A673 (cell line): Measurements from ENCODE around the gene IGF2. TPM values are rescaled to one million over a fixed set of nuclear protein-coding genes. Genes with fewer than 3 reads are reported as not detected.

Source experiments
- BruUV-seq: library from RNA; stranded (reverse); fragments of 400-500 nt; replicated peaks from 2 replicates; lab custom pipeline; 2021; lab: Mats Ljungman, UMichigan
- CTCF ChIA-PET: fragments of 300-600 bp; sonication (Branson Sonifier 250); formaldehyde crosslinking; loops from one replicate; lab custom pipeline; 2022; ENCODE audit warnings: antibody characterized with exemption; lab: Charles Lee
- POLR2A ChIA-PET: fragments of 300-600 bp; sonication (Branson Sonifier 250); formaldehyde crosslinking; loops from one replicate; lab custom pipeline; 2022; ENCODE audit warnings: antibody characterized with exemption; ENCODE audit not compliant: low non-redundant PET; lab: Charles Lee
- DNase-seq: peaks from one replicate; pipeline ENCODE4 v3.0.0-alpha.2; 2015; ENCODE audit warnings: low spot score
- H3K27ac ChIP-seq: fragments of 200-600 bp; sonication (generic); 2 replicates; pipeline ENCODE4 v1.5.1; 2016; ENCODE audit warnings: mixed run types, low read depth, mild to moderate bottlenecking, mixed read lengths, antibody characterized with exemption, low read length; ENCODE audit not compliant: poor library complexity, severe bottlenecking
- H3K27me3 ChIP-seq: fragments of 200-600 bp; sonication (generic); replicated peaks from 2 replicates; pipeline ENCODE4 v1.6.1; 2017; ENCODE audit warnings: mixed run types, low read depth, mild to moderate bottlenecking, mixed read lengths, antibody characterized with exemption, low read length; ENCODE audit not compliant: insufficient read depth, poor library complexity
- H3K36me3 ChIP-seq: fragments of 200-600 bp; sonication (generic); 2 replicates; pipeline ENCODE4 v1.6.1; 2016; ENCODE audit warnings: mixed run types, mild to moderate bottlenecking, mixed read lengths, antibody characterized with exemption, low read length; ENCODE audit not compliant: insufficient read depth, poor library complexity, severe bottlenecking
- H3K4me1 ChIP-seq: fragments of 200-600 bp; sonication (generic); 2 replicates; pipeline ENCODE4 v1.6.1; 2017; ENCODE audit warnings: mixed run types, mild to moderate bottlenecking, mixed read lengths, antibody characterized with exemption, low read length; ENCODE audit not compliant: insufficient read depth, poor library complexity, severe bottlenecking
- H3K4me3 ChIP-seq: fragments of 200-600 bp; sonication (generic); 2 replicates; pipeline ENCODE4 v1.5.1; 2016; ENCODE audit warnings: low read depth, mixed run types, mild to moderate bottlenecking, mixed read lengths, low read length; ENCODE audit not compliant: poor library complexity, severe bottlenecking
- H3K9me3 ChIP-seq: fragments of 200-600 bp; sonication (generic); 2 replicates; pipeline ENCODE4 v1.6.1; 2016; ENCODE audit warnings: mixed run types, low read depth, mild to moderate bottlenecking, mixed read lengths, antibody characterized with exemption, low read length; ENCODE audit not compliant: poor library complexity, severe bottlenecking
- CTCF ChIP-seq: fragments of 300-800, 200-600 bp; sonication (generic); conservative IDR thresholded peaks from 2 replicates; pipeline ENCODE4 v1.5.1; 2017; ENCODE audit warnings: low read depth, mild to moderate bottlenecking, antibody characterized with exemption, low read length, moderate library complexity, mixed read lengths
- EZH2 ChIP-seq: fragments of 200-600 bp; sonication (generic); IDR thresholded peaks from 2 replicates; pipeline ENCODE4 v1.6.1; 2017; ENCODE audit warnings: borderline replicate concordance, low read depth, mild to moderate bottlenecking, mixed read lengths, antibody characterized with exemption, low read length; ENCODE audit not compliant: poor library complexity, severe bottlenecking
- intact Hi-C: fragments of 100-400 bp; cut with micrococcal nuclease; formaldehyde crosslinking; loops from one replicate; pipeline ENCODE4 v1.10.0; 2022; ENCODE audit not compliant: unreplicated experiment
- total RNA-seq: library from RNA; stranded (reverse); gene quantifications from 2 replicates; pipeline ENCODE4 v1.2.3, GENCODE V29; 2021

IGF2 gene
- total RNA-seq, 1 experiment from 2014 or later, result 0.17 TPM

GRCh38 chr11:2129308-2129698 lies 9.9 kb downstream of the IGF2 start:
- Histone ChIP-seq H3K4me1 (no peaks in the 10 kb centered on the region), H3K27me3 (no peaks in the 10 kb centered on the region), H3K4me3 (no peak overlapping the region), H3K9me3 (no peaks in the 10 kb centered on the region), H3K36me3 (no peaks in the 10 kb centered on the region), H3K27ac (no peak overlapping the region)
- no TSS peak for BruUV-seq
- intact Hi-C loops, result no loop called here
- TF ChIP-seq CTCF, result no peak
- TF ChIP-seq EZH2, result no peak
- DNase-seq, result no peak
- ChIA-PET CTCF (no interaction called here), POLR2A (no interaction called here)

- Histone ChIP-seq H3K9me3 (no peaks in the 10 kb centered on the region), H3K27ac (no peak overlapping the region), H3K4me1 (no peaks in the 10 kb centered on the region), H3K36me3 (no peaks in the 10 kb centered on the region), H3K4me3 (no peak overlapping the region), H3K27me3 (no peaks in the 10 kb centered on the region)
- intact Hi-C loops, result no loop called here
- POLR2A ChIA-PET, result no interaction called here
- CTCF ChIA-PET, result no interaction called here
- no TSS peak for BruUV-seq
- TF ChIP-seq CTCF (no peak), EZH2 (no peak)
- no peak for DNase-seq
Measured at GRCh38 chr11:2128511-2129307, 10.5 kb downstream of the IGF2 start.

- Histone ChIP-seq H3K36me3 (no peaks in the 10 kb centered on the region), H3K4me3 (no peak overlapping the region), H3K4me1 (no peaks in the 10 kb centered on the region), H3K27ac (no peak overlapping the region), H3K27me3 (no peaks in the 10 kb centered on the region), H3K9me3 (no peaks in the 10 kb centered on the region)
- DNase-seq, result no peak
- ChIA-PET CTCF (no interaction called here), POLR2A (no interaction called here)
- TF ChIP-seq CTCF (no peak), EZH2 (no peak)
- intact Hi-C loops, result no loop called here
- no TSS peak for BruUV-seq
Measured at GRCh38 chr11:2128130-2128510, 11.1 kb downstream of the IGF2 start.
